ENCODE measurements around the gene TSHR.
"Not testable (repeated sequence)": the region's sequence is repeated elsewhere in the genome, so short reads cannot be mapped to it uniquely, and the experiment has no call there.

The TSHR gene

GRCh38 chr14:81103443-81103842 lies 148.0 kb downstream of the TSHR start:
- WGBS, 2 experiments (ENCODE audit: insufficient coverage in 2 of 2) = 94% methylated on average over 3 of the region's 5 CpGs; no CpG with 5 or more reads in 1 of the 2 experiments
- no peaks in the 10 kb centered on the region for H3K9me3 ChIP-seq (ENCODE audit: control insufficient read depth, low read length)
- no peak overlapping the region for H3K27ac ChIP-seq (ENCODE audit: low read depth, low read length, severe bottlenecking)

GRCh38 chr14:81105378-81105777 lies 150.0 kb downstream of the TSHR start:
- no peak overlapping the region for H3K27ac ChIP-seq (ENCODE audit: low read depth, low read length, severe bottlenecking)
- WGBS, 2 experiments (ENCODE audit: insufficient coverage in 2 of 2) = 75 to 89% methylated on average over 1 of the region's 1 CpG
- H3K4me1 ChIP-seq (ENCODE audit: control insufficient read depth, insufficient read depth, low read length, poor library complexity, severe bottlenecking) = no peaks in the 10 kb centered on the region
- H3K36me3 ChIP-seq (ENCODE audit: control insufficient read depth, insufficient read depth, low read length) = no peaks in the 10 kb centered on the region
- H3K9me3 ChIP-seq (ENCODE audit: control insufficient read depth, low read length) = no peaks in the 10 kb centered on the region
- no peak overlapping the region for H3K4me3 ChIP-seq (ENCODE audit: extremely low read depth, insufficient read depth, low read length, poor library complexity, severe bottlenecking)

More at GRCh38 chr14:81103443-81103842, 148.0 kb downstream of the TSHR start:
- Histone ChIP-seq H3K4me1 (ENCODE audit: control insufficient read depth, insufficient read depth, low read length, poor library complexity, severe bottlenecking) (no peaks in the 10 kb centered on the region), H3K4me3 (ENCODE audit: extremely low read depth, insufficient read depth, low read length, poor library complexity, severe bottlenecking) (no peak overlapping the region), H3K36me3 (ENCODE audit: control insufficient read depth, insufficient read depth, low read length) (no peaks in the 10 kb centered on the region)

GRCh38 chr14:81105961-81106360 lies 150.5 kb downstream of the TSHR start:
- Histone ChIP-seq H3K36me3 (ENCODE audit: control insufficient read depth, insufficient read depth, low read length) (no peaks in the 10 kb centered on the region), H3K9me3 (ENCODE audit: control insufficient read depth, low read length) (no peaks in the 10 kb centered on the region), H3K4me3 (ENCODE audit: extremely low read depth, insufficient read depth, low read length, poor library complexity, severe bottlenecking) (no peak overlapping the region), H3K27ac (ENCODE audit: low read depth, low read length, severe bottlenecking) (no peak overlapping the region), H3K4me1 (ENCODE audit: control insufficient read depth, insufficient read depth, low read length, poor library complexity, severe bottlenecking) (no peaks in the 10 kb centered on the region)
- WGBS, 2 experiments (ENCODE audit: insufficient coverage in 2 of 2) = no CpG with 5 or more reads among the region's 1 CpG

- H3K4me3 ChIP-seq (ENCODE audit: extremely low read depth, insufficient read depth, low read length, poor library complexity, severe bottlenecking) = no peak overlapping the region
- H3K27ac ChIP-seq (ENCODE audit: low read depth, low read length, severe bottlenecking) = no peak overlapping the region
- H3K36me3 ChIP-seq (ENCODE audit: control insufficient read depth, insufficient read depth, low read length) = no peaks in the 10 kb centered on the region
- 90 to 100% methylated on average over 2 of the region's 2 CpGs for WGBS, 2 experiments (ENCODE audit: insufficient coverage in 2 of 2)
- no peaks in the 10 kb centered on the region for H3K9me3 ChIP-seq (ENCODE audit: control insufficient read depth, low read length)
- H3K4me1 ChIP-seq (ENCODE audit: control insufficient read depth, insufficient read depth, low read length, poor library complexity, severe bottlenecking) = no peaks in the 10 kb centered on the region
These were observed 154.8 kb downstream of the TSHR start for GRCh38 chr14:81110186-81110585.

- H3K4me3 ChIP-seq (ENCODE audit: extremely low read depth, insufficient read depth, low read length, poor library complexity, severe bottlenecking) = no peak overlapping the region
- 92 to 100% methylated on average over 2 of the region's 2 CpGs for WGBS, 2 experiments (ENCODE audit: insufficient coverage in 2 of 2)
- H3K36me3 ChIP-seq (ENCODE audit: control insufficient read depth, insufficient read depth, low read length) = no peaks in the 10 kb centered on the region
- H3K4me1 ChIP-seq (ENCODE audit: control insufficient read depth, insufficient read depth, low read length, poor library complexity, severe bottlenecking) = no peaks in the 10 kb centered on the region
- H3K9me3 ChIP-seq (ENCODE audit: control insufficient read depth, low read length) = no peaks in the 10 kb centered on the region
- no peak overlapping the region for H3K27ac ChIP-seq (ENCODE audit: low read depth, low read length, severe bottlenecking)
These were observed 157.8 kb downstream of the TSHR start for GRCh38 chr14:81113176-81113575.

- 70 to 90% methylated on average over 5 to 12 of the region's 34 CpGs for WGBS, 2 experiments (ENCODE audit: insufficient coverage in 2 of 2)
These were observed 158.8 kb downstream of the TSHR start for GRCh38 chr14:81113945-81114820.

GRCh38 chr14:81120501-81120900 lies 165.1 kb downstream of the TSHR start:
- 80% methylated on average over 2 of the region's 2 CpGs; no CpG with 5 or more reads in 1 of the 2 experiments for WGBS, 2 experiments (ENCODE audit: insufficient coverage in 2 of 2)

More at GRCh38 chr14:81113945-81114820, 158.8 kb downstream of the TSHR start:
- not testable (repeated sequence) for H3K27ac ChIP-seq (ENCODE audit: low read depth, low read length, severe bottlenecking); H3K9me3 ChIP-seq (ENCODE audit: control insufficient read depth, low read length); H3K4me3 ChIP-seq (ENCODE audit: extremely low read depth, insufficient read depth, low read length, poor library complexity, severe bottlenecking); H3K36me3 ChIP-seq (ENCODE audit: control insufficient read depth, insufficient read depth, low read length); H3K4me1 ChIP-seq (ENCODE audit: control insufficient read depth, insufficient read depth, low read length, poor library complexity, severe bottlenecking)

GRCh38 chr14:81122326-81122725 lies 166.9 kb downstream of the TSHR start:
- no peaks in the 10 kb centered on the region for H3K9me3 ChIP-seq (ENCODE audit: control insufficient read depth, low read length)
- no peaks in the 10 kb centered on the region for H3K4me1 ChIP-seq (ENCODE audit: control insufficient read depth, insufficient read depth, low read length, poor library complexity, severe bottlenecking)
- no peak overlapping the region for H3K27ac ChIP-seq (ENCODE audit: low read depth, low read length, severe bottlenecking)
- no CpG with 5 or more reads among the region's 3 CpGs for WGBS, 2 experiments (ENCODE audit: insufficient coverage in 2 of 2)
- H3K4me3 ChIP-seq (ENCODE audit: extremely low read depth, insufficient read depth, low read length, poor library complexity, severe bottlenecking) = no peak overlapping the region
- no peaks in the 10 kb centered on the region for H3K36me3 ChIP-seq (ENCODE audit: control insufficient read depth, insufficient read depth, low read length)

More at GRCh38 chr14:81120501-81120900, 165.1 kb downstream of the TSHR start:
- Histone ChIP-seq H3K27ac (ENCODE audit: low read depth, low read length, severe bottlenecking) (no peak overlapping the region), H3K36me3 (ENCODE audit: control insufficient read depth, insufficient read depth, low read length) (no peaks in the 10 kb centered on the region), H3K4me1 (ENCODE audit: control insufficient read depth, insufficient read depth, low read length, poor library complexity, severe bottlenecking) (no peaks in the 10 kb centered on the region), H3K4me3 (ENCODE audit: extremely low read depth, insufficient read depth, low read length, poor library complexity, severe bottlenecking) (no peak overlapping the region), H3K9me3 (ENCODE audit: control insufficient read depth, low read length) (no peaks in the 10 kb centered on the region)

GRCh38 chr14:81123811-81124210 lies 168.4 kb downstream of the TSHR start:
- Histone ChIP-seq H3K27ac (ENCODE audit: low read depth, low read length, severe bottlenecking) (no peak overlapping the region), H3K36me3 (ENCODE audit: control insufficient read depth, insufficient read depth, low read length) (no peaks in the 10 kb centered on the region), H3K4me3 (ENCODE audit: extremely low read depth, insufficient read depth, low read length, poor library complexity, severe bottlenecking) (no peak overlapping the region), H3K9me3 (ENCODE audit: control insufficient read depth, low read length) (no peaks in the 10 kb centered on the region), H3K4me1 (ENCODE audit: control insufficient read depth, insufficient read depth, low read length, poor library complexity, severe bottlenecking) (no peaks in the 10 kb centered on the region)

GRCh38 chr14:81125536-81125935 lies 170.1 kb downstream of the TSHR start:
- H3K27ac ChIP-seq (ENCODE audit: low read depth, low read length, severe bottlenecking) = no peak overlapping the region
- H3K4me1 ChIP-seq (ENCODE audit: control insufficient read depth, insufficient read depth, low read length, poor library complexity, severe bottlenecking) = no peaks in the 10 kb centered on the region
- no peaks in the 10 kb centered on the region for H3K36me3 ChIP-seq (ENCODE audit: control insufficient read depth, insufficient read depth, low read length)
- no peak overlapping the region for H3K4me3 ChIP-seq (ENCODE audit: extremely low read depth, insufficient read depth, low read length, poor library complexity, severe bottlenecking)
- WGBS, 2 experiments (ENCODE audit: insufficient coverage in 2 of 2) = 82 to 86% methylated on average over 2 to 4 of the region's 4 CpGs
- no peaks in the 10 kb centered on the region for H3K9me3 ChIP-seq (ENCODE audit: control insufficient read depth, low read length)

- no peaks in the 10 kb centered on the region for H3K9me3 ChIP-seq (ENCODE audit: control insufficient read depth, low read length)
- H3K4me3 ChIP-seq (ENCODE audit: extremely low read depth, insufficient read depth, low read length, poor library complexity, severe bottlenecking) = no peak overlapping the region
- no peaks in the 10 kb centered on the region for H3K36me3 ChIP-seq (ENCODE audit: control insufficient read depth, insufficient read depth, low read length)
- 71 to 80% methylated on average over 1 of the region's 5 CpGs for WGBS, 2 experiments (ENCODE audit: insufficient coverage in 2 of 2)
- H3K27ac ChIP-seq (ENCODE audit: low read depth, low read length, severe bottlenecking) = no peak overlapping the region
- no peaks in the 10 kb centered on the region for H3K4me1 ChIP-seq (ENCODE audit: control insufficient read depth, insufficient read depth, low read length, poor library complexity, severe bottlenecking)
These were observed 172.4 kb downstream of the TSHR start for GRCh38 chr14:81127785-81128184.

Data from mesodermal cell (in vitro differentiated cells).